ENCODE measurements around the gene UNC5C. TPM values are rescaled to one million over a fixed set of nuclear protein-coding genes. Genes with fewer than 3 reads are reported as not detected.

The UNC5C gene
- total RNA-seq, 1 donor from 2014 or later, result 12.0 TPM

DNA sequence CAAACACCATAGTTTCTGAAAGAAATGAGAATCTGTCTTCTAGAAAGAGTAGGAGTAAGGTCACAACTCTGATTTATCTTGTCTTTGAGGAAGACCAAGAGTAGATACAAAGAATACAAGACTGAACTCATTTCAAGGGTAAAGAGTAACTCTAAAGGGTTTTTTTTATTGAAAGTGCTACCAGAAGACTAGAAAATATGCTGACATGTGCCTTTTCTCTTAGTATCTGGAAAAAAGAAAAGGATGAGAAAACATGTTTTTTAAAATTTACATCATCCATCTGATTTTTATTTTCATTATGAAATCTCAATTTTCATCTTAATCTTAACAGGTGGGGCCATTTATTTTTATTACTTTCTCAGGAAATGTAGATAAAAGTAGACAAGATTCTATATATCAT, 43.0 kb downstream of the UNC5C start:
- no peaks in the 10 kb centered on the region for H3K36me3 ChIP-seq
- no peak overlapping the region for H3K4me3 ChIP-seq
- no peak for DNase-seq (ENCODE audit: extremely low spot score in 2 of 2)
- H3K9me3 ChIP-seq, result no peaks in the 10 kb centered on the region
- H3K27ac ChIP-seq, result no peak overlapping the region
- intact Hi-C loops (cut with DNase I), result no loop called here
- no peaks in the 10 kb centered on the region for H3K4me1 ChIP-seq
- no peaks in the 10 kb centered on the region for H3K27me3 ChIP-seq
- TF ChIP-seq POLR2AphosphoS5 (IDR thresholded peaks at IDR 0.05; ENCODE audit: insufficient read depth in 1 of 2, low read depth in 1 of 2), result no peak
- TF ChIP-seq, protein P1, sequence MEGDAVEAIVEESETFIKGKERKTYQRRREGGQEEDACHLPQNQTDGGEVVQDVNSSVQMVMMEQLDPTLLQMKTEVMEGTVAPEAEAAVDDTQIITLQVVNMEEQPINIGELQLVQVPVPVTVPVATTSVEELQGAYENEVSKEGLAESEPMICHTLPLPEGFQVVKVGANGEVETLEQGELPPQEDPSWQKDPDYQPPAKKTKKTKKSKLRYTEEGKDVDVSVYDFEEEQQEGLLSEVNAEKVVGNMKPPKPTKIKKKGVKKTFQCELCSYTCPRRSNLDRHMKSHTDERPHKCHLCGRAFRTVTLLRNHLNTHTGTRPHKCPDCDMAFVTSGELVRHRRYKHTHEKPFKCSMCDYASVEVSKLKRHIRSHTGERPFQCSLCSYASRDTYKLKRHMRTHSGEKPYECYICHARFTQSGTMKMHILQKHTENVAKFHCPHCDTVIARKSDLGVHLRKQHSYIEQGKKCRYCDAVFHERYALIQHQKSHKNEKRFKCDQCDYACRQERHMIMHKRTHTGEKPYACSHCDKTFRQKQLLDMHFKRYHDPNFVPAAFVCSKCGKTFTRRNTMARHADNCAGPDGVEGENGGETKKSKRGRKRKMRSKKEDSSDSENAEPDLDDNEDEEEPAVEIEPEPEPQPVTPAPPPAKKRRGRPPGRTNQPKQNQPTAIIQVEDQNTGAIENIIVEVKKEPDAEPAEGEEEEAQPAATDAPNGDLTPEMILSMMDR (IDR thresholded peaks at IDR 0.05), result no peak
- TF ChIP-seq POLR2A (IDR thresholded peaks at IDR 0.05), result no peak

GRCh38 chr4:95505151-95505550, 43.6 kb downstream of the UNC5C start:
- TF ChIP-seq, protein P1 (IDR thresholded peaks at IDR 0.05), result no peak
- no peak for TF ChIP-seq POLR2A (IDR thresholded peaks at IDR 0.05)
- TF ChIP-seq POLR2AphosphoS5 (IDR thresholded peaks at IDR 0.05; ENCODE audit: insufficient read depth in 1 of 2, low read depth in 1 of 2), result no peak
- no peak overlapping the region for H3K4me3 ChIP-seq

GRCh38 chr4:95504501-95504900, 44.3 kb downstream of the UNC5C start:
- no peaks in the 10 kb centered on the region for H3K27me3 ChIP-seq
- no peak for DNase-seq (ENCODE audit: extremely low spot score in 2 of 2)
- H3K36me3 ChIP-seq, result no peaks in the 10 kb centered on the region
- no peaks in the 10 kb centered on the region for H3K4me1 ChIP-seq
- no peak overlapping the region for H3K27ac ChIP-seq
- intact Hi-C loops (cut with DNase I), result no loop called here
- H3K9me3 ChIP-seq, result no peaks in the 10 kb centered on the region
- no peak overlapping the region for H3K4me3 ChIP-seq
- TF ChIP-seq, protein P1 (IDR thresholded peaks at IDR 0.05), result no peak
- TF ChIP-seq POLR2A (IDR thresholded peaks at IDR 0.05) (no peak), POLR2AphosphoS5 (IDR thresholded peaks at IDR 0.05; ENCODE audit: insufficient read depth in 1 of 2, low read depth in 1 of 2) (no peak)

More at GRCh38 chr4:95505151-95505550, 43.6 kb downstream of the UNC5C start:
- intact Hi-C loops (cut with DNase I), result no loop called here
- Histone ChIP-seq H3K27ac (no peak overlapping the region), H3K36me3 (no peaks in the 10 kb centered on the region), H3K9me3 (no peaks in the 10 kb centered on the region), H3K27me3 (no peaks in the 10 kb centered on the region), H3K4me1 (no peaks in the 10 kb centered on the region)
- no peak for DNase-seq (ENCODE audit: extremely low spot score in 2 of 2)

DNA sequence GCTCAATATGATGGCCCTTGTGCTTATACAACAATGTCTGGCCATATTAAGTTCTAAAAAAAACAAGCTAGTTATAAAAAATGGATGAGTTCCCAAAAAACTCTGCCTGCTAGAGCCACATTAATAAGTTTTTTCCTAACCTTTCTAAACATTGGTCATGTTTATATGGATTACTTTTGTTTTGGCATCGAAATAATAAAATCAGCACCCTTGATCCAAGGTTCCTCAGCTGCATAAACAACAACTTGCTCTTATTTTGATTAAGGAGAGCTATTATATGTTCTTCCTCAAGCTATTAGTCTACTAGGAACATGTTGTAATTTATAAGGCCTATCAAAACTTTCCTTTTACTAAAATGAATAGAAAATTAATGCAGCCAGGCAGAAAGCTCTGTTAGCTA, 48.4 kb downstream of the UNC5C start:
- Histone ChIP-seq H3K4me3 (no peak overlapping the region), H3K27me3 (no peaks in the 10 kb centered on the region), H3K36me3 (no peaks in the 10 kb centered on the region), H3K9me3 (no peaks in the 10 kb centered on the region), H3K27ac (no peak overlapping the region), H3K4me1 (no peaks in the 10 kb centered on the region)
- TF ChIP-seq POLR2AphosphoS5 (IDR thresholded peaks at IDR 0.05; ENCODE audit: insufficient read depth in 1 of 2, low read depth in 1 of 2) (no peak), POLR2A (IDR thresholded peaks at IDR 0.05) (no peak)
- TF ChIP-seq, protein P1 (IDR thresholded peaks at IDR 0.05), result no peak
- no peak for DNase-seq (ENCODE audit: extremely low spot score in 2 of 2)
- intact Hi-C loops (cut with DNase I), result no loop called here

GRCh38 chr4:95499291-95499696, 49.5 kb downstream of the UNC5C start:
- no peak overlapping the region for H3K4me3 ChIP-seq
- H3K36me3 ChIP-seq, result no peaks in the 10 kb centered on the region
- intact Hi-C loops (cut with DNase I), result no loop called here
- no peaks in the 10 kb centered on the region for H3K9me3 ChIP-seq
- no peak overlapping the region for H3K27ac ChIP-seq
- no peaks in the 10 kb centered on the region for H3K4me1 ChIP-seq
- TF ChIP-seq, protein P1 (IDR thresholded peaks at IDR 0.05), result no peak
- TF ChIP-seq POLR2AphosphoS5 (IDR thresholded peaks at IDR 0.05; ENCODE audit: insufficient read depth in 1 of 2, low read depth in 1 of 2) (no peak), POLR2A (IDR thresholded peaks at IDR 0.05) (no peak)
- H3K27me3 ChIP-seq, result no peaks in the 10 kb centered on the region
- DNase-seq (ENCODE audit: extremely low spot score in 2 of 2), result no peak

Measured in vagina (tissue), 2 donors.